Immature natural killer cell (primary cell): ENCODE measurements around the gene RPL26. TPM values are rescaled to one million over a fixed set of nuclear protein-coding genes. Genes with fewer than 3 reads are reported as not detected.
"Not testable (repeated sequence)": the region's sequence is repeated elsewhere in the genome, so short reads cannot be mapped to it uniquely, and the experiment has no call there.

Experiments
- DNase-seq, 3 donors: peaks; one replicate each; pipeline ENCODE4 v3.0.0; 2022; ENCODE audit warnings: mixed read lengths in 1 of 3
- H3K27ac Mint-ChIP-seq, 6 donors: one replicate each; pipeline ENCODE4 v1.8.0; 2020; ENCODE audit warnings: mixed read lengths in 6 of 6, mild to moderate bottlenecking in 5 of 6, inconsistent platforms in 4 of 6, moderate library complexity in 3 of 6
- H3K27me3 Mint-ChIP-seq, 3 donors: one replicate each; pipeline ENCODE4 v1.8.0; 2020 to 2021; ENCODE audit warnings: low read depth in 3 of 3, mild to moderate bottlenecking in 3 of 3, mixed read lengths in 3 of 3, moderate library complexity in 3 of 3, inconsistent platforms in 1 of 3
- H3K36me3 Mint-ChIP-seq, 3 donors: one replicate each; pipeline ENCODE4 v1.8.0; 2020; ENCODE audit warnings: mixed read lengths in 3 of 3, inconsistent platforms in 2 of 3, mild to moderate bottlenecking in 2 of 3
- H3K4me1 Mint-ChIP-seq, 2 donors: one replicate each; pipeline ENCODE4 v1.8.0; 2020; ENCODE audit warnings: inconsistent platforms in 2 of 2, mild to moderate bottlenecking in 2 of 2, mixed read lengths in 2 of 2, moderate library complexity in 1 of 2
- H3K4me3 Mint-ChIP-seq, 5 donors: one replicate each; pipeline ENCODE4 v1.8.0; 2020; ENCODE audit warnings: mild to moderate bottlenecking in 5 of 5, mixed read lengths in 5 of 5, inconsistent platforms in 3 of 5, moderate library complexity in 3 of 5
- H3K9me3 Mint-ChIP-seq, 6 donors: one replicate each; pipeline ENCODE4 v1.8.0; 2020; ENCODE audit warnings: mild to moderate bottlenecking in 6 of 6, mixed read lengths in 6 of 6, inconsistent platforms in 4 of 6, moderate library complexity in 3 of 6
- polyA plus RNA-seq, 3 donors: library from polyadenylated mRNA; unstranded; fragments of 300-500 nt; fragmentation: Illumina TruSeq; gene quantifications; one replicate each; pipeline ENCODE4 v1.2.3, GENCODE V29; 2021

RPL26 gene
- polyA plus RNA-seq, 3 donors from 2014 or later, result 683 to 1,109 (median 864) TPM

DNA sequence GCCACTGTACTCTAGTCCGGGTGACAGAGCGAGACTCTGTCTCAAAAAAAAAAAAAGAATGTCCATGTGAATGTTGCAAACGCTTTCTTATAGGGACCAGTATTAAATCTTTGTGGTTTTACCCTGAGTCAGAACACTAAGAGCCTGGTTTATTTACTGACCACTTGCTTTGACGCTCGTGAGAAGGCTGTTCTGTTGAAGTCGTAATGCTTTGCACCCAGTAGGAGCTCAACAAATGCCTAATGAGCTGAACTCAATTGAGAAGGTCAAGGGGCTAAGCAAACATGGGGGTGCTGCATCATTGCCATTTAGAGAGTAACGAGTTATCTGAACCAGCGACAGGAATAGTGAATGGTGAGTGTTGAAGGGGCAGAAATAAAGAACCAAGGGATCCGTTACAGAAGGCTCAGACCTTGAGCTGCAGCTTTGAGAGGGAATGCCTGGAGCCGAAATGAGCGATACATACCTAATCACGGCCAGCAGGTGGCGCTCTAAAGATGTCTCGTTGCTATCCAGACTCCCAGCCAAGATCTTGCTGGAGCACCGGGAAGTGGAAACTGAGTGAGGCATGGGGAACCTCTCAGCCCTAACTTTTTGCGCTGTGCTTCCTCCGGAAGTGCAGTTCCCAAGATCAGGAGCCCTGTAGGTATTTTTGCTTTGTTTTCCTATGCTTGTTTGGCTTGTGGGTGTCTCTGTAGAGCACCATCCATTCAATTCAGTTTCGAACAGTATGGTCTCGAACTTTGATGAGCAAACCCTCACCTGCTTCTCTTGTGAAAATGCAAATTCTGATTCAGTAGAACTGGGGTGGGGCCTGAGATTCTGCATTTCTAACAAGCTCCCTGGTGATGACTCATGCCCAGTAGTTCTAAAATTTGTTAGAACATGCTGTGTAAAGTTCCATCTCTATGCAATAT lies 27.2 kb upstream of the RPL26 start:
- Mint-ChIP-seq H3K9me3 (no peaks in the 10 kb centered on the region), H3K27me3 (peaks cover 0 to 15% (median 9%) of the 10 kb centered on the region in 3 donors), H3K4me1 (peaks cover 0 to 6% of the 10 kb centered on the region in 2 donors), H3K4me3 (no peak overlapping the region), H3K27ac (no peak overlapping the region), H3K36me3 (no peaks in the 10 kb centered on the region)
- DNase-seq, result peak; percentile 62 to 73 (median 68)

GRCh38 chr17:8408371-8408770 lies 25.4 kb upstream of the RPL26 start:
- Mint-ChIP-seq H3K4me1 (peaks cover 0 to 6% of the 10 kb centered on the region in 2 donors), H3K9me3 (no peaks in the 10 kb centered on the region), H3K4me3 (no peak overlapping the region), H3K27ac (no peak overlapping the region), H3K36me3 (no peaks in the 10 kb centered on the region), H3K27me3 (peaks cover 1 to 18% (median 9%) of the 10 kb centered on the region in 3 donors)
- DNase-seq, result no peak

- H3K27me3 Mint-ChIP-seq, result peaks cover 2 to 13% (median 7%) of the 10 kb centered on the region in 3 donors
- peaks cover 0 to 6% of the 10 kb centered on the region in 2 donors for H3K4me1 Mint-ChIP-seq
- no peak for DNase-seq
- no peaks in the 10 kb centered on the region for H3K36me3 Mint-ChIP-seq
- no peak overlapping the region for H3K27ac Mint-ChIP-seq
- no peaks in the 10 kb centered on the region for H3K9me3 Mint-ChIP-seq
- no peak overlapping the region for H3K4me3 Mint-ChIP-seq
Measured at GRCh38 chr17:8406174-8406573, 23.2 kb upstream of the RPL26 start.

DNA sequence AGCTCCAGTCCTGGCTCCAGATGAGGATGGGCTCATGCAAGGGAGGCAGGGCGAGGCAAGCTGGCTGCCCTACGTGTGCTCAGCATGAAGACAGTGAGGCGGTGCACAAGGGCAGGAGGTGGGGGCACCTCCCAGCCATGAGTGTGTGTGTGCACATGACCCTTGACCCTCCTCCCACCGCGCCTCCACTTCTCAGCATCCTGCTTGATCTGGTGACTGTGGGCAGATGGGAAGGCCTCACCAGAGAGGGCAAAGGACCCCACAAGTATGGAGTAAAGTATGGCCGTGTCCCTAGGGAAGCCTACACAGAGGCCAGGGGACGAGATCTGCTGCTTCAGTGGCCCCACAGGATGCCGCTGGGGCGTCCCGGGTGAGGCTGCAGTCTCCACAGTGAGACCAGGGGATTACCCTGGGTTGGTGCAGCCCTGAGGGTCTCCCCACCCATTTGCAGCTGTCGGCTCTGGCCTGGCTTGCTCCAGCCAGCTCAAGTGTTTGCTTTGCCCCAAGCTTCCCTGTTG lies 22.6 kb upstream of the RPL26 start:
- peaks cover 5 to 9% (median 8%) of the 10 kb centered on the region in 3 donors for H3K27me3 Mint-ChIP-seq
- no peaks in the 10 kb centered on the region for H3K9me3 Mint-ChIP-seq
- H3K27ac Mint-ChIP-seq, result no peak overlapping the region
- DNase-seq, result no peak
- H3K36me3 Mint-ChIP-seq, result no peaks in the 10 kb centered on the region
- no peak overlapping the region for H3K4me3 Mint-ChIP-seq
- peaks cover 0 to 6% of the 10 kb centered on the region in 2 donors for H3K4me1 Mint-ChIP-seq

GRCh38 chr17:8402921-8403536 lies 20.0 kb upstream of the RPL26 start:
- H3K27me3 Mint-ChIP-seq, result peaks cover 3 to 11% (median 7%) of the 10 kb centered on the region in 3 donors
- no peaks in the 10 kb centered on the region for H3K9me3 Mint-ChIP-seq
- H3K27ac Mint-ChIP-seq, result no peak overlapping the region

DNA sequence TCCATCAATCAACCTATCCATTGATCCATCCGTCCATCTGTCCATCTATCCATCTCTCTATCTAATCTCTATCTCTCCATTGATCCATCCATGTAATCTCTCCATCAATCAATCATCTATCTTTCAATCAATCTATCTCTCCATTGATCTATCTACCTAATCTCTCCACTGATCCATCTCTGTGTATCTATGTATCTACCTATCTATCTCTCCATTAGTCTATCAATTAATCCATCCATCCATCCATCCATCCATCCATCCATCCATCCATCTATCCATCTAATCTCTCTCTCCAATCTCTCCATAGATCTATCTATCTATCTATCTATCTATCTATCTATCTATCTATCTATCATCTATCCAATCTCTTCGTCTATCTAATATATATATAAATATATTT lies 18.1 kb upstream of the RPL26 start:
- Mint-ChIP-seq H3K4me1 (no peaks in the 10 kb centered on the region), H3K4me3 (no peak overlapping the region), H3K9me3 (no peaks in the 10 kb centered on the region), H3K27me3 (peaks cover 5 to 15% (median 13%) of the 10 kb centered on the region in 3 donors), H3K36me3 (no peaks in the 10 kb centered on the region), H3K27ac (peak overlapping the region in 1 of 6 donors; percentile 17)
- no peak for DNase-seq

More at GRCh38 chr17:8402921-8403536, 20.0 kb upstream of the RPL26 start:
- no peak overlapping the region for H3K4me3 Mint-ChIP-seq
- H3K4me1 Mint-ChIP-seq, result no peaks in the 10 kb centered on the region
- H3K36me3 Mint-ChIP-seq, result no peaks in the 10 kb centered on the region
- no peak for DNase-seq

DNA sequence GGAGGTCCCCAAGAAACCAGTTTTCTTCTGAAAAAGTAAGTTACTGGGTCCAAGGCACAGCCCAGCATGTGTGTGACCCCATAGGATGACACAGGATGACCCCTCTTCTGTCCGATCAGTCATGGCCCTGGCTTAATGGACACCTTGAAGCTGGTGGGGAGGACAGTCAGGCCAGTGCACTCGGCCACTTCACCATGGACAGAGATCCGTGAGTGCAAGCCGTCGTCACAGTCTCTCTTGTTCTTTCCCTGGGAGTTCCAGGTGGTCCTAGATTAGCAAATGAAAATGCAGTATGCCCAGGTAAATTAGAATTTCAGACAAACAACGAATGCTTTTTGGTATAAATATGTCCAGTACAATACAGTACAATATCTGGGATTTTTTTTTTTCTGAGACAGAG lies 16.0 kb upstream of the RPL26 start:
- Mint-ChIP-seq H3K4me3 (no peak overlapping the region), H3K27ac (no peak overlapping the region), H3K4me1 (peaks cover 3 to 5% of the 10 kb centered on the region in 2 donors), H3K36me3 (no peaks in the 10 kb centered on the region), H3K9me3 (no peaks in the 10 kb centered on the region), H3K27me3 (peaks cover 5 to 19% (median 17%) of the 10 kb centered on the region in 3 donors)
- DNase-seq, result no peak

DNA sequence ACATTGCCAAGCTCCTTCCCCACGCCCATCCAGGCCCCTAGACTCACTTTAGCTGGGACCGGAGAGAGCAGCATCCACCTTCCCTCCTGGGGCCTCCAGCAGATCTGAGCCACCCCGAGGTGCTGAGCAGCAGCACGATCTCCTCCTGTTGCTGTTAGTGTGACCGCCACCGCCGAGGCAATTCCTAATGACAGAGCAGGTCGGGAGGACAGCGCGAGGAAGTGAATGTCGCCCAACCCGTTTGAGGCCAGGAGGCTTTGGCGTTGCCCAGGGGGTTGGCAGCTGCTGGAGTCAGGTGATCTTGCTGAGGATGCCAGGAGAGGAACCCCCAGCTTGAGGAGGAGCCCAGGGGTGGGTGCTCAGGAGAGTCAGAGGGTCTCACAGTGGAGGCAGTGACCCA lies 14.6 kb upstream of the RPL26 start, which contains the start of gene RNF222:
RNF222 (minus strand) TSS at position 192 of the 400 bp plus-strand sequence. CDS start 4,366 bp downstream, outside the sequence.
- Mint-ChIP-seq H3K4me3 (no peak within 1 kb of the TSS), H3K27ac (peak within 1 kb of the TSS in 2 of 6 donors; percentile 1 to 2), H3K4me1 (peaks cover 11 to 12% of the 10 kb centered on the region in 2 donors), H3K27me3 (peaks cover 5 to 21% (median 14%) of the 10 kb centered on the region in 3 donors), H3K9me3 (no peaks in the 10 kb centered on the region), H3K36me3 (no peaks in the 10 kb centered on the region)
- no peak for DNase-seq

DNA sequence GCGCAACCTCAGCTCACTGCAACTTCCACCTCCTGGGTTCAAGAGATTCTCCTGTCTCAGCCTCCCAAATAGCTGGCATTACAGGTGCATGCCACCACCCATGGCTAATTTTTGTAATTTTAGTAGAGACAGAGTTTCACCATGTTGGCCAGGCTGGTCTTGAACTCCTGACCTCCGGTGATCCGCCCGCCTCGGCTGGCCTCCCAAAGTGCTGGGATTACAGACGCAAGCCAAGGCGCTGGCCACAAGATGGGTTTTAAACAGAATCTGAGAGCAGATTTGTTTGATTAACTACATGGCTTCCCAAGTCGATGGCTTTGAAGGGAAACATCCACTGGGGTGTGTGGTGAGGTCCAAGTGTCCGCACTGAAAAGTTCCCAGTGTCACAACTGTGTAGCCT lies 11.5 kb upstream of the RPL26 start:
- not testable (repeated sequence) for H3K4me3 Mint-ChIP-seq, H3K36me3 Mint-ChIP-seq, DNase-seq, H3K9me3 Mint-ChIP-seq
- Mint-ChIP-seq H3K27ac (peak overlapping the region in 2 of 6 donors; percentile 2 to 8), H3K4me1 (peaks cover 14 to 16% of the 10 kb centered on the region in 2 donors), H3K27me3 (peaks cover 2 to 17% (median 15%) of the 10 kb centered on the region in 3 donors)

GRCh38 chr17:8393470-8394231 lies 10.7 kb upstream of the RPL26 start:
- Mint-ChIP-seq H3K27me3 (peaks cover 2 to 15% (median 11%) of the 10 kb centered on the region in 3 donors), H3K9me3 (no peaks in the 10 kb centered on the region), H3K4me3 (peak overlapping the region; percentile 27 to 59 (median 34)), H3K4me1 (peaks cover 18 to 24% of the 10 kb centered on the region in 2 donors), H3K27ac (peak overlapping the region; percentile 60 to 81 (median 78)), H3K36me3 (no peaks in the 10 kb centered on the region)
- peak; percentile 50 to 54 (median 53) for DNase-seq

DNA sequence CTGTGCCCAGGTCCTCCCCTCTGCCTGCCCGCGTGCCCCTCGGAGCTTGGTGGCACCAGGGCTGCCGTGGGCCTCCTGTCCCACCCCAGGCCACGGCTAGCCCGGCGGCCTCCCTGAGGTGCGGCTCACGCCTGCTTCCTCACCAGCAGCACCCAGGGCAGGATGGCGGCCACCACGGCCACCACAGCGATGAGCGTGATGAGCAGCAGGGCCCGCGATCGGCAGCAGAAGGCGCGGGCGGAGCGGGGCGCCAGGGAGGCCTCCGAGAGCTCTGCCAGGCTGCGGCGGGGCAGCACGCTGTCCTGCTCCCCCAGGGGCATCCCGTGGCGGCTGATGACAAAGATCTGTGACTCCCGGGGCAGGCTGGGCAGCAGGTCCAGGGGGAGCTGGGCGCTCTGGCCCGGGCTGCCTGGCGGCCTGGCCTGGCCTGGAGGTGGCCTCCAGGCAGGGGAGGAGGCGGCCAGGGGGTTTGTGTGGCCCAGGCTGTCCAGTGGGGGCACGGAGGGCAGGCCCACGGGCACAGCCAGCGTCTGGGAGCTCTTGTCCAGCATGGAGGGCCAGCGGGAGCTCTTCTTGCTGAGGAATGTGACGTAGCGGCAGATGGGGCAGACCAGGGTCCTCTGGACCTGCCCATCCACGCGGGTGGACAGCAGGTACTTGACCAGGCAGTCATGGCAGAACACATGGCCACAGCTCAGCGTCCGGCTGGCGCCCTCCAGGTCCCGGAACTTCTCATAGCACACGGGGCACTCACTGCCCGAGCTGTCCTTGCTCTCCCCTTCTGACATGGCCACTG lies 9.9 kb upstream of the RPL26 start:
- no peaks in the 10 kb centered on the region for H3K36me3 Mint-ChIP-seq
- no peaks in the 10 kb centered on the region for H3K9me3 Mint-ChIP-seq
- H3K27ac Mint-ChIP-seq, result peak overlapping the region in 2 of 6 donors; percentile 61 to 81
- H3K27me3 Mint-ChIP-seq, result peaks cover 2 to 15% (median 11%) of the 10 kb centered on the region in 3 donors
- peaks cover 26 to 32% of the 10 kb centered on the region in 2 donors for H3K4me1 Mint-ChIP-seq
- H3K4me3 Mint-ChIP-seq, result peak overlapping the region in 1 of 5 donors; percentile 32
- no peak for DNase-seq

DNA sequence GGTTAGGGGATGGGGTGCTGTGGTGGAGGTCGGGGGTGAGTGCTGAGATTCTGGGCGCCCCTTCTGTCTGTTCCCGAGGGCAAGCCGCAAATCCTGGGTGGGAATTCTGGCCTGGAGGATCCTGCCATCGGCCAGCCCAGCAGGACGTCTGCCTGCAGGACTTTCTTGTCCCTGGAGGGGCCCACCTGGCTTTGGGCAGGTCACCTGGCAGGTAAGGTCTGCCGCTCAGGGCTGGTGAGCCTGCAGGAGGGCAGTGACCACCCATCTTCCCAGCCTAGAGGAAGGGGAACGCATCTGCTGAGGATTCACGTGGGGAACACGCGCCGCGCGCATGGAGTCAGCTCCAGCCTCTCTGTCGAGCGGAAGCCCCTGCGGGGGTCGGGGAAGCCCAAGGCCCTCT lies 9.3 kb upstream of the RPL26 start:
- no peaks in the 10 kb centered on the region for H3K36me3 Mint-ChIP-seq
- DNase-seq, result no peak
- H3K4me3 Mint-ChIP-seq, result no peak overlapping the region
- H3K4me1 Mint-ChIP-seq, result peaks cover 32 to 38% of the 10 kb centered on the region in 2 donors
- H3K27me3 Mint-ChIP-seq, result peaks cover 2 to 12% (median 9%) of the 10 kb centered on the region in 3 donors
- no peak overlapping the region for H3K27ac Mint-ChIP-seq
- no peaks in the 10 kb centered on the region for H3K9me3 Mint-ChIP-seq
